Ramos (cell line): ENCODE data around the gene GP9.
"Not testable (repeated sequence)": the region's sequence is repeated elsewhere in the genome, so short reads cannot be mapped to it uniquely, and the experiment has no call there.

Experiments
- in situ Hi-C: fragments of 300-500 bp; cut with MboI; formaldehyde crosslinking; loops from one replicate; pipeline ENCODE4 v1.14.3; 2022; ENCODE audit warnings: low sequenced_read_pairs; ENCODE audit not compliant: unreplicated experiment

Gene GP9

GRCh38 chr3:129065016-129065719 lies 4.6 kb downstream of the GP9 start:
- in situ Hi-C loops: no loop called here

DNA sequence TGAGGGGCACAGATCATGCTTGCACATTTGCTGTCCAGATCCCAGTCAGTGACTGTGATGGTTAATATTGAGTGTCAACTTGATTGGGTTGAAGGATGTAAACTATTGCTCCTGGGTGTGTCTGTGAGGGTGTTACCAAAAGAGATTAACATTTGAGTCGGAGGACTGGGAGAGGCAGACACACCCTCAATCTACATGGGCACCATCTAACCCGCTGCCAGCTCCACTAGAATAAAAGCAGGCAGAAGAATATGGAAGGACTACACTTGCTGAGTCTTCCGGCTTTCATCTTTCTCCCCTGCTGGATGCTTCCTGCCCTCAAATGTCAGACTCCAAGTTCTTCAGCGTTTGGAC lies 5.1 kb downstream of the GP9 start:
- in situ Hi-C loops: no loop called here

DNA sequence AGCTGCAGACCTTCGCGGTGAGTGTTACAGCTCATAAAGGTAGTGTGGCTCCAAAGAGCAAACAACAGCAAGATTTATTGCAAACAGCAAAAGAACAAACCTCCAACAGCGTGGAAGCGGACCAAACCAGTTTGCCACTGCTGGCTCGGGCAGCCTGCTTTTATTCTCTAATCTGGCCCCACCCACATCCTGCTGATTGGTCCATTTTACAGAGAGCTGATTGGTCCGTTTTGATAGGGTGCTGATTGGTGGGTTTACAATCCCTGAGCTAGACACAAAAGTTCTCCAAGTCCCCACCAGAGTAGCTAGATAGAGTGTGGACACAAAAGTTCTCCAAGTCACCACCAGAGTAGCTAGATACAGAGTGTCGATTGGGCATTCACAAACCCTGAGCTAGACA lies 7.1 kb downstream of the GP9 start:
- in situ Hi-C loops: not testable (repeated sequence)

GRCh38 chr3:129068291-129068886 lies 7.8 kb downstream of the GP9 start:
- in situ Hi-C loops: no loop called here

DNA sequence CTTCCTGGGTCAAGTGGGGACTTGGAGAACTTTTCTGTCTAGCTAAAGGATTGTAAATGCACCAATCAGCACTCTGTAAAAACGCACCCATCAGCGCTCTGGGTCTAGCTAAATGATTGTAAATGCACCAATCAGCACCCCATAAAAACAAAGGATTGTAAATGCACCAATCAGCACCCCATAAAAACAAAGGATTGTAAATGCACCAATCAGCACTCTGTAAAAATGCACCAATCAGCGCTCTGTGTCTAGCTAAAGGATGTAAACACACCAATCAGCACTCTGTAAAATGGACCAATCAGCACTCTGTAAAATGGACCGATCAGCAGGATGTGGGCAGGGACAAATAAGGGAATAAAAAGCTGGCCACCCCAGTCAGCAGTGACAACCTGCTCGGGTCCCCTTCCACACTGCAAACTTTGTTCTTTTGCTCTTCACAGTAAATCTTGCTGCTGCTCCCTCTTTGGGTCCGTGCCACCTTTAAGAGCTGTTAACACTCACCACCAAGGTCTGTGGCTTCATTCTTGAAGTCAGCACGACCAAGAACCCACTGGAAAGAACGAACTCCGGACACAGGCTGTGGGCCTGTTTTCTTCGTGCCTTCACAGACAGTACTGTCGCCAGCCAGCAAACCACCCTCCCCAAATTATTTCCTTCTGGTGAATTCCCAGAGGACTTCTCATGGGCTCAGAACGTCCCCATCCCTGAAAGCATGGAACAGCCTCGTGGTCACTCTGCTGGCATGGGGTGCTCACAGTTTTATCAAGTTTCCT lies 8.9 kb downstream of the GP9 start:
- in situ Hi-C loops: not testable (repeated sequence)

DNA sequence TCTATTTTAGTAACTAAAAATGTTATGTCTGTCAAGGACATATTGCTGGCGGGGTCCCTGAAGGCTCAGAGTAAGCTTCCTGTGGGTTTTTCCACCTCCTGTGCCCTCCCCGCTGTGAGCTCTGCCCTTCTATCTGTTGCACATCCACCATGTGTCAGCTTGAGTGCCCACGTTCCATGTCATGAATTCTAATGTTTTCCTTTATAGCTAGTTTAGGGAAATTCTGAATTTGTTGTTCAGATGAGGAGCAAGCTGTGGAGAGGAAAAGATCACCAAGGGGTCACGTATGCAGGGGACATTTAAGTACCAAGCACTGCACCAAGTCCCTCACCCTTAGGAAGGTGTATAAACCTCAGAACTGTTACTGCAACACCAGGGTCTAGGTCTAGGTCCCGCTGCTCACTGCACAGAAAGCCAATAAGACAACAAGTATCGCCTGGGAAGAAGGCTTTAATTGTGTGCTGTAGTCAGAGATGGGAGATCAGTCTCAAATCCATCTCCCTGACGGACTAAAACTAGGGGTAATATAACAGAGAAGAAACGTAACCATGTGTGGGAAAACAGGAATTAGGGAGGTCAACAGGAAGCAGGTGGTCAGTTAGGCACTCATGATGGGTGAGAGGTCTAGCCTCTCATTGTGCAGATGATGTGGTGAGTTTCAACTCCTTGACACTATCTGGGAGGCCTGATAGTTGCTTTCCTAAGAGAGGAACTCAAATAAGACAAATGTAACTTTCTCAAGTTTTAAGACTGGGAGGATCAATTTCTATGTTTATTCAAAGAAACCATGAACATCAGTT lies 9.7 kb downstream of the GP9 start:
- in situ Hi-C loops: no loop called here

GRCh38 chr3:129077222-129077621 lies 16.6 kb downstream of the GP9 start:
- in situ Hi-C loops: no loop called here

DNA sequence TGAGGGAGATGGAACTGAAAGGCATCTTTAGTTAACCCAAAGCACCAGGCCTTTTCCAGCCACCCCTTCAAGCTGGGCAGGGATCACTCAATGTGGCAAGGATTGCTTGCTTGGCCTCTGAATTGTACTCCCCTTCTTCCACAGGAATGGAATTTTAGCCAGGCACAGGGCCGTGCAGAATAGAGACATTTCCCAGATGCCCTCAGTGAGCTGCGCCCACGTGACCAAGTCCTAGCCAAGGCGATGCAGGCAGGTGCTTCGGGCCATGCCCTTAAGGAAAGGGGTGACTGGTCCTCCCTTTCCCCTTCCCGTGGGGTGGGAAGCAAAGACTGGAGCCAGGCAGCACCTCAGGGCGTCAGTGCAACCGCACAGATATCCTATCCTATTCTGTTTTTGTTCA lies 17.9 kb downstream of the GP9 start:
- in situ Hi-C loops: no loop called here

- in situ Hi-C loops: no loop called here
These were observed 20.9 kb downstream of the GP9 start for GRCh38 chr3:129081503-129081902.

GRCh38 chr3:129082026-129082425 lies 21.4 kb downstream of the GP9 start:
- in situ Hi-C loops: no loop called here

- in situ Hi-C loops: no loop called here
These were observed 23.9 kb downstream of the GP9 start for GRCh38 chr3:129084501-129084900.

- in situ Hi-C loops: no loop called here
These were observed 24.7 kb downstream of the GP9 start for GRCh38 chr3:129085165-129085715.

DNA sequence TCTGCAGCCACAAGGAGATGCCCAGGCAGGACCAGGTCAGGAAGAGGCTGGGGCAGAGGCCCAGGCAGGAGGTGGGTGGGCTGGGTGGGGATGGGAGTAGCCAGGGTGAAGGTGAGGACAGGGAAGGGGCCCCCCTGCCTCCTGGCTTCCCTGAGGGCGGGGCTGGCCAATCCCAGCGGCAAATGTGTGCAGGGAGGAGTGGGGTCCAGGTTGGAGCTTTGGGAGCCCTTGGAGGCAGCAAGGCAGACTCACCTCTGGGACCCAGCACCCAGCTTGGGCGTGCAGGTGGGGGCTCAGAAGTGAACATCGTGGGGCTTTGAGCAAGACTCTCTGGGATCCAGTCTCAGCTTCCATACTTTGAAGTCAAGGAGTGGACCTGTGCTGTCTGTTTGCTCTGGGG lies 25.2 kb downstream of the GP9 start:
- in situ Hi-C loops: no loop called here

GRCh38 chr3:129087138-129087702 lies 26.6 kb downstream of the GP9 start:
- in situ Hi-C loops: no loop called here

DNA sequence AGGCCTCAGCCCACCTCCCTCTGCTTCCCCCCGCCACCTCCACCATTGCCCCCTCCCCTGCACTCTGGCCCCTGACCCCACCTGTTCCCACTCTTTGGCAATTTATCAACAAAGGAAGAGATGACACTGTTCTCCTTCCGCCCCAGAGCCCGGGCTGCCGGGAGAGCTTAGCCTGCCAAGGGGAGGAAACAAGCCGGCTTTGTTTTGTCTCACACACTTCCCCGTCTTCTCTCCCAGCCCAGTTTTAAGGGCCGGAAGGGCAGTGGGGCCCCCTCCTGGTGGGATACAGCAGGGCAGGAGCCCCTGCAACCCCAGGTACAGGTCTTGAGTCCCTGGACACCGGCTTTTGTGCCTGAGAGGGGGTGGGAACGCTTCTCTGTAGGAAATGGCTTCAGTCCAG lies 27.3 kb downstream of the GP9 start:
- in situ Hi-C loops: not testable (repeated sequence)

GRCh38 chr3:129088312-129088711 lies 27.7 kb downstream of the GP9 start:
- in situ Hi-C loops: not testable (repeated sequence)

DNA sequence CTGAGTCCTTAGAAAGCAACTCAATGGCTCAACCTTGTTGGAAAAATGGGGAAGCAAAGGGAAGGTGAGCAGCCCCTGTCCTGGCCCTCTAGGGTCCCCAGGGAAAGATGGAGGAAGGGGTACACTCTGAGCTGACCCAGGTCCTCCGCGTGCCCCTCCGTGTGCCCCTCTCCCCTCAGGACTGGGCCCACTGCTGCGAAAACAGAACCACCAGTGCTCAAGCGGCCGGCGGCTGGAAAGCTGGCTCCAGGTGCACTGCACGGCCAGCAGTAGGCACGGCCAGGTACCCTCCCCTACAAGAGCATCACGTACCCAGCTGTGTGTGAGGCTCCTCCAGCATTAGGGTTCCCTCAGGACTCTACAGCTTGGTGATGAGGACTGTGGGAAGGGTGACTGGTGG lies 34.7 kb downstream of the GP9 start:
- in situ Hi-C loops: no loop called here

GRCh38 chr3:129100274-129100673 lies 39.7 kb downstream of the GP9 start:
- in situ Hi-C loops: no loop called here

- in situ Hi-C loops: no loop called here
These were observed 41.0 kb downstream of the GP9 start for GRCh38 chr3:129101370-129102138.
